HG03025 (cell line): ENCODE results near the gene PKP4.

Source experiments
- ATAC-seq: cut with Tn5 transposase; IDR thresholded peaks from one replicate; pipeline ENCODE4 v1.9.1; 2021; ENCODE audit warnings: mild to moderate bottlenecking, moderate library complexity; ENCODE audit not compliant: unreplicated experiment, low FRiP score

Gene PKP4

GRCh38 chr2:158582670-158583069 lies 125.9 kb downstream of the PKP4 start:
- no peak for ATAC-seq

GRCh38 chr2:158583923-158584322 lies 127.2 kb downstream of the PKP4 start:
- ATAC-seq = no peak

- ATAC-seq = no peak
These were observed 129.7 kb downstream of the PKP4 start for GRCh38 chr2:158586491-158586890.

GRCh38 chr2:158589303-158589702 lies 132.6 kb downstream of the PKP4 start:
- ATAC-seq = no peak

GRCh38 chr2:158598862-158599517 lies 142.2 kb downstream of the PKP4 start:
- no peak for ATAC-seq

- ATAC-seq = no peak
These were observed 142.9 kb downstream of the PKP4 start for GRCh38 chr2:158599609-158600008.

- no peak for ATAC-seq
These were observed 143.5 kb downstream of the PKP4 start for GRCh38 chr2:158600155-158600802.

GRCh38 chr2:158602027-158602426 lies 145.3 kb downstream of the PKP4 start:
- no peak for ATAC-seq

GRCh38 chr2:158603205-158603604 lies 146.5 kb downstream of the PKP4 start:
- ATAC-seq = no peak

GRCh38 chr2:158603986-158604385 lies 147.2 kb downstream of the PKP4 start:
- ATAC-seq = no peak

- no peak for ATAC-seq
These were observed 153.3 kb downstream of the PKP4 start for GRCh38 chr2:158610059-158610458.

GRCh38 chr2:158616480-158617000 lies 159.8 kb downstream of the PKP4 start:
- ATAC-seq = no peak

- ATAC-seq = no peak
These were observed 162.2 kb downstream of the PKP4 start for GRCh38 chr2:158618891-158619490.

GRCh38 chr2:158619496-158619895 lies 162.7 kb downstream of the PKP4 start:
- no peak for ATAC-seq

GRCh38 chr2:158620656-158621055 lies 163.9 kb downstream of the PKP4 start:
- ATAC-seq = no peak

GRCh38 chr2:158624071-158624667 lies 167.4 kb downstream of the PKP4 start:
- no peak for ATAC-seq

- no peak for ATAC-seq
These were observed 168.2 kb downstream of the PKP4 start for GRCh38 chr2:158624961-158625360.

GRCh38 chr2:158629116-158629515 lies 172.4 kb downstream of the PKP4 start:
- ATAC-seq = no peak

GRCh38 chr2:158633261-158633660 lies 176.5 kb downstream of the PKP4 start:
- no peak for ATAC-seq

- no peak for ATAC-seq
These were observed 177.9 kb downstream of the PKP4 start for GRCh38 chr2:158634627-158635026.

GRCh38 chr2:158635961-158636601 lies 179.3 kb downstream of the PKP4 start:
- ATAC-seq = no peak
